Endothelial cell of umbilical vein (primary cell): ENCODE data around the gene C5orf15. TPM values are rescaled to one million over a fixed set of nuclear protein-coding genes. Genes with fewer than 3 reads are reported as not detected.
"Not testable (repeated sequence)": the region's sequence is repeated elsewhere in the genome, so short reads cannot be mapped to it uniquely, and the experiment has no call there.

Source experiments
- BruUV-seq: library from RNA; stranded (reverse); fragments of 400-500 nt; replicated peaks from 2 replicates; lab custom pipeline; 2021; lab: Mats Ljungman, UMichigan
- CTCF ChIA-PET: fragments of 300-600, 350-600 bp; sonication (Branson Sonifier 250); formaldehyde crosslinking; loops from one replicate; lab custom pipeline; 2021; ENCODE audit warnings: antibody characterized with exemption, inconsistent platforms; lab: Charles Lee
- POLR2A ChIA-PET: fragments of 300-600, 350-600 bp; sonication (Branson Sonifier 250); formaldehyde crosslinking; loops from one replicate; lab custom pipeline; 2021; ENCODE audit warnings: antibody characterized with exemption, inconsistent platforms; lab: Charles Lee
- DNase-seq: peaks from one replicate; pipeline ENCODE4 v3.0.0-alpha.2; 2011; ENCODE audit warnings: low read depth, low spot score
- FAIRE-seq: peaks from 2 replicates; lab custom pipeline; 2011; peaks lifted over from hg19 to GRCh38; lab: Jason Lieb, UNC
- H2AFZ ChIP-seq: 2 replicates; pipeline ENCODE4 v1.6.0; 2012; ENCODE audit warnings: low read depth, low read length, control low read depth, inconsistent platforms
- H3K27ac ChIP-seq: 2 replicates; pipeline ENCODE4 v1.5.1; 2011; ENCODE audit warnings: low read depth, mild to moderate bottlenecking, control low read depth, low read length, moderate library complexity; ENCODE audit not compliant: insufficient read depth
- H3K27me3 ChIP-seq, 2 experiments: 2 replicates each; pipeline versions ENCODE4 v1.6.0 to v1.6.1; 2011; ENCODE audit warnings: low read length in 2 of 2, mixed read lengths in 1 of 2; ENCODE audit not compliant: control insufficient read depth in 2 of 2, insufficient read depth in 2 of 2
- H3K36me3 ChIP-seq, 2 experiments: 2 replicates in 1 of 2; 3 replicates in 1 of 2; pipeline ENCODE4 v1.5.1; 2011; ENCODE audit warnings: low read length in 2 of 2, mild to moderate bottlenecking in 1 of 2, moderate library complexity in 1 of 2; ENCODE audit not compliant: control insufficient read depth in 2 of 2, insufficient read depth in 2 of 2; ENCODE audit errors: extremely low read depth in 1 of 2
- H3K4me1 ChIP-seq: 3 replicates; pipeline ENCODE4 v1.5.1; 2011; ENCODE audit warnings: mild to moderate bottlenecking, low read length; ENCODE audit not compliant: control insufficient read depth, insufficient read depth; ENCODE audit errors: extremely low read depth
- H3K4me2 ChIP-seq: 2 replicates; pipeline ENCODE4 v1.6.1; 2011; ENCODE audit warnings: low read length, control low read depth, mixed read lengths; ENCODE audit not compliant: insufficient read depth
- H3K4me3 ChIP-seq, 3 experiments: fragments of 200-600 bp in 1 of 3; sonication (generic), shearing (Covaris generic) in 1 of 3; replicated peaks in 1 of 3; 2 replicates each; pipeline ENCODE4 v1.5.1; 2011 to 2016; ENCODE audit warnings: control low read depth in 3 of 3, low read length in 3 of 3, mild to moderate bottlenecking in 2 of 3, inconsistent platforms in 1 of 3, low read depth in 1 of 3, moderate library complexity in 1 of 3; ENCODE audit not compliant: insufficient read depth in 1 of 3
- H3K79me2 ChIP-seq: 2 replicates; pipeline ENCODE4 v1.6.0; 2012; ENCODE audit warnings: low read length, inconsistent platforms; ENCODE audit not compliant: control insufficient read depth, insufficient read depth
- H3K9ac ChIP-seq: replicated peaks from 2 replicates; pipeline ENCODE3; 2011; ENCODE audit warnings: low read length, control low read depth; ENCODE audit not compliant: insufficient read depth; ENCODE audit errors: extremely low read depth
- H3K9me1 ChIP-seq: replicated peaks from 3 replicates; pipeline ENCODE4 v1.6.0; 2011; ENCODE audit warnings: mild to moderate bottlenecking, low read length; ENCODE audit not compliant: control insufficient read depth, insufficient read depth; ENCODE audit errors: extremely low read depth
- H3K9me3 ChIP-seq: replicated peaks from 2 replicates; pipeline ENCODE4 v1.5.1; 2012; ENCODE audit warnings: low read length, inconsistent platforms; ENCODE audit not compliant: control insufficient read depth, insufficient read depth
- H4K20me1 ChIP-seq: replicated peaks from 2 replicates; pipeline ENCODE3; 2011; ENCODE audit warnings: mild to moderate bottlenecking, low read length; ENCODE audit not compliant: control insufficient read depth, insufficient read depth; ENCODE audit errors: extremely low read depth
- EZH2 ChIP-seq: IDR thresholded peaks from 2 replicates; pipeline ENCODE4 v1.6.1; 2012; ENCODE audit warnings: borderline replicate concordance, low read depth, mild to moderate bottlenecking, moderate library complexity, low read length, inconsistent platforms; ENCODE audit not compliant: severe bottlenecking
- FOS ChIP-seq: IDR thresholded peaks from 2 replicates; pipeline ENCODE4 v1.6.1; 2011; ENCODE audit warnings: mild to moderate bottlenecking, low read length, moderate library complexity, borderline replicate concordance; ENCODE audit not compliant: insufficient read depth
- GATA2 ChIP-seq: IDR thresholded peaks from 2 replicates; pipeline ENCODE4 v1.7.0; 2011; ENCODE audit warnings: low read depth, mild to moderate bottlenecking, moderate library complexity, mixed read lengths, low read length; ENCODE audit not compliant: insufficient read length, insufficient read depth
- JUN ChIP-seq: IDR thresholded peaks from 2 replicates; pipeline ENCODE4 v1.6.1; 2011; ENCODE audit warnings: borderline replicate concordance, low read depth; ENCODE audit not compliant: insufficient read length, insufficient read depth
- MYC ChIP-seq: IDR thresholded peaks from one replicate; pipeline ENCODE4 v1.6.1; 2011; ENCODE audit warnings: mild to moderate bottlenecking, low read depth, low read length
- POLR2A ChIP-seq: IDR thresholded peaks from 2 replicates; pipeline ENCODE4 v1.6.1; 2012; ENCODE audit warnings: low read depth, mild to moderate bottlenecking, control low read depth, low read length
- POLR2AphosphoS5 ChIP-seq: IDR thresholded peaks from 2 replicates; pipeline ENCODE4 v1.6.1; 2012; ENCODE audit warnings: low read depth, mild to moderate bottlenecking, control low read depth, low read length, moderate library complexity; ENCODE audit not compliant: insufficient read depth
- dilution Hi-C: fragments of 300-500 bp; cut with MboI; formaldehyde crosslinking; loops from one replicate; pipeline ENCODE4 v1.15.0; 2019; ENCODE audit warnings: low sequenced_read_pairs; ENCODE audit not compliant: extremely low pct_ligation_motif_present
- intact Hi-C: fragments of 100-400 bp; cut with micrococcal nuclease; formaldehyde crosslinking; loops from one replicate; pipeline ENCODE4 v1.10.0; 2022
- polyA plus RNA-seq, 4 experiments: library from polyadenylated mRNA; depleted of rRNA in 3 of 4; stranded (reverse) in 3 of 4; unstranded in 1 of 4; fragments of >200 nt; gene quantifications; 2 replicates each; pipeline versions ENCODE4 v1.2.1 to v1.2.3, GENCODE V29; 2011 to 2012; ENCODE audit warnings: missing spikeins in 1 of 4
- total RNA-seq: library from RNA; stranded (reverse); gene quantifications from 2 replicates; pipeline ENCODE4 v1.2.3, GENCODE V29; 2021
- TF ChIP-seq, protein P1 (sequence below): IDR thresholded peaks from 2 replicates; pipeline ENCODE4 v1.6.1; 2011; ENCODE audit not compliant: insufficient read depth, insufficient read length
- TF ChIP-seq, protein P2 (sequence below), 2 donors: IDR thresholded peaks; 1 replicate in 1 of 2; 2 replicates in 1 of 2; pipeline ENCODE4 v1.5.1; 2011; ENCODE audit warnings: low read length in 2 of 2, mild to moderate bottlenecking in 2 of 2, moderate library complexity in 2 of 2, control low read depth in 1 of 2, inconsistent platforms in 1 of 2, low read depth in 1 of 2; ENCODE audit not compliant: insufficient read depth in 1 of 2; ENCODE audit errors: extremely low read depth in 1 of 2

Gene C5orf15
- total and polyA plus RNA-seq, 2 donors (not counting 3 experiments of a cell fraction or from before 2014, with no cell fraction given), result 25.3 to 45.4 TPM

DNA sequence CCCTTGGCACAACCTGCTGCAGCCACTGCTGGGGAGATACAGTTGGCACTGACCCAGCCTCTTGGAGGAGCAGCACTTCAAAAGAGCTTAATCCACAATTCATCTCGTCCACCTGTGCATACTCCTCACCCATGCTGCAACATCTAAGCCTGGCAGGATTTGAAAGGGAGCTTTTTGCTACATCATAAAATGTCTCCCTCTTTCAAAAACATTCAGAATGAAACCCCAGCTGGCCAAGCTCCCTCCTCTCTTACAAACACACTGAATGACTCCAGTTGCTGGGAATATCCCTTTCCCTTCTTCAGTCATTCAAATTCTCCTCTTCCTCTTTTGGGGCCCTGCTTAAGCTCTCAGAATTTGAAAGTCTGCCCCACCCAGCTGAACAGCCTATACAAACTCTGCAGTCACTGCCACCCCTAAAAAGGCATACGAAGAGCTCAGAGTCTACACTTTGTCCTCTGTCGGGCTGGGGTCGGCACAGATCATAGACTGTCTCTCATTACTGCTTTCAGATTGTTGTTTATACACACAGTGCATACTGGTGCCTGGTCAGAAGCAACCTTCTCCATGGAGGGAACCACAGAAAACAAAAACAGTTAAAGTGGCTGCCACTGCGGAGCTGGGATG lies 8.8 kb upstream of the C5orf15 start:
- TF ChIP-seq, protein P1, sequence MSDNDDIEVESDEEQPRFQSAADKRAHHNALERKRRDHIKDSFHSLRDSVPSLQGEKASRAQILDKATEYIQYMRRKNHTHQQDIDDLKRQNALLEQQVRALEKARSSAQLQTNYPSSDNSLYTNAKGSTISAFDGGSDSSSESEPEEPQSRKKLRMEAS, result no peak
- TF ChIP-seq POLR2A (no peak), FOS (no peak), POLR2AphosphoS5 (no peak), EZH2 (no peak), JUN (no peak), MYC (no peak), GATA2 (no peak)
- TF ChIP-seq, protein P2, sequence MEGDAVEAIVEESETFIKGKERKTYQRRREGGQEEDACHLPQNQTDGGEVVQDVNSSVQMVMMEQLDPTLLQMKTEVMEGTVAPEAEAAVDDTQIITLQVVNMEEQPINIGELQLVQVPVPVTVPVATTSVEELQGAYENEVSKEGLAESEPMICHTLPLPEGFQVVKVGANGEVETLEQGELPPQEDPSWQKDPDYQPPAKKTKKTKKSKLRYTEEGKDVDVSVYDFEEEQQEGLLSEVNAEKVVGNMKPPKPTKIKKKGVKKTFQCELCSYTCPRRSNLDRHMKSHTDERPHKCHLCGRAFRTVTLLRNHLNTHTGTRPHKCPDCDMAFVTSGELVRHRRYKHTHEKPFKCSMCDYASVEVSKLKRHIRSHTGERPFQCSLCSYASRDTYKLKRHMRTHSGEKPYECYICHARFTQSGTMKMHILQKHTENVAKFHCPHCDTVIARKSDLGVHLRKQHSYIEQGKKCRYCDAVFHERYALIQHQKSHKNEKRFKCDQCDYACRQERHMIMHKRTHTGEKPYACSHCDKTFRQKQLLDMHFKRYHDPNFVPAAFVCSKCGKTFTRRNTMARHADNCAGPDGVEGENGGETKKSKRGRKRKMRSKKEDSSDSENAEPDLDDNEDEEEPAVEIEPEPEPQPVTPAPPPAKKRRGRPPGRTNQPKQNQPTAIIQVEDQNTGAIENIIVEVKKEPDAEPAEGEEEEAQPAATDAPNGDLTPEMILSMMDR (IDR thresholded peaks at IDR 0.05; ENCODE audit: extremely low read depth in 1 of 2, insufficient read depth in 1 of 2, low read depth in 1 of 2, low read length in 2 of 2), result no peak
- Histone ChIP-seq H3K27me3 (no peaks in the 10 kb centered on the region), H4K20me1 (peaks cover 2% of the 10 kb centered on the region), H2AFZ (no peak overlapping the region), H3K79me2 (peaks cover 26% of the 10 kb centered on the region), H3K9me1 (no peaks in the 10 kb centered on the region), H3K36me3 (peaks cover 22 to 35% of the 10 kb centered on the region in 2 experiments), H3K4me3 (no peak overlapping the region), H3K27ac (peak overlapping the region; percentile 41), H3K4me2 (no peak overlapping the region), H3K9me3 (no peaks in the 10 kb centered on the region), H3K4me1 (no peaks in the 10 kb centered on the region), H3K9ac (no peak overlapping the region)
- ChIA-PET POLR2A (no interaction called here), CTCF (interaction anchor here (0.6 to 2.4 kb wide), 4 partner anchors 8 to 957 kb away, joined by 3 to 9 read pairs (median 4); no protein-coding TSS in a partner anchor)
- DNase-seq (no peak), FAIRE-seq (no peak)
- intact Hi-C loops, result no loop called here
- BruUV-seq, result no TSS peak
- dilution Hi-C loops, result no loop called here

DNA sequence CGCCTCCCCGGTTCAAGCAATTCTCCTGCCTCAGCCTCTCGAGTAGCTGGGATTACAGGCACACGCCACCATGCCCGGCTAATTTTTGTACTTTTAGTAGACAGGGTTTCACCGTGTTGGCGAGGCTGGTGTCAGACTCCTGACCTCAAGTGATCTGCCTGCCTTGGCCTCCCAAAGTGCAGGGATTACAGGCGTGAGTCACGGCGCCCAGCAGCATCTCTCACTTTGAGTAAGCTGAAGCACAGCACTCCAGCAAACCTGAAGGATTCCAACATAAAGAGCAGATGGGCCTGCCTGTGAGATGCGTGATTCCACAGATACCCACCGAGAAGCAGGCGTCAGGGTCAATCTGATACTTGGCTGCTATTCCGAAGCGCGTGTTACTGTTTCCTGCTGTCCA lies 7.1 kb upstream of the C5orf15 start:
- intact Hi-C loops, H3K27me3 ChIP-seq, H3K4me1 ChIP-seq, H4K20me1 ChIP-seq, H3K9ac ChIP-seq, BruUV-seq, H3K9me1 ChIP-seq, H3K4me2 ChIP-seq, POLR2A ChIA-PET, CTCF ChIA-PET, FAIRE-seq, dilution Hi-C loops, H3K27ac ChIP-seq, DNase-seq, H2AFZ ChIP-seq, H3K4me3 ChIP-seq, H3K9me3 ChIP-seq: not testable (repeated sequence)
- Histone ChIP-seq H3K36me3 (peaks cover 16 to 25% of the 10 kb centered on the region in 2 experiments), H3K79me2 (peaks cover 17% of the 10 kb centered on the region)
